Measurements from ENCODE around the gene SAP30BP. TPM values are rescaled to one million over a fixed set of nuclear protein-coding genes. Genes with fewer than 3 reads are reported as not detected.

Gene SAP30BP
- total and polyA plus RNA-seq, 2 of the 13 experiments (the other 11 are each of a cell fraction or from before 2014, with no cell fraction given): 67.7 to 99.4 TPM

DNA sequence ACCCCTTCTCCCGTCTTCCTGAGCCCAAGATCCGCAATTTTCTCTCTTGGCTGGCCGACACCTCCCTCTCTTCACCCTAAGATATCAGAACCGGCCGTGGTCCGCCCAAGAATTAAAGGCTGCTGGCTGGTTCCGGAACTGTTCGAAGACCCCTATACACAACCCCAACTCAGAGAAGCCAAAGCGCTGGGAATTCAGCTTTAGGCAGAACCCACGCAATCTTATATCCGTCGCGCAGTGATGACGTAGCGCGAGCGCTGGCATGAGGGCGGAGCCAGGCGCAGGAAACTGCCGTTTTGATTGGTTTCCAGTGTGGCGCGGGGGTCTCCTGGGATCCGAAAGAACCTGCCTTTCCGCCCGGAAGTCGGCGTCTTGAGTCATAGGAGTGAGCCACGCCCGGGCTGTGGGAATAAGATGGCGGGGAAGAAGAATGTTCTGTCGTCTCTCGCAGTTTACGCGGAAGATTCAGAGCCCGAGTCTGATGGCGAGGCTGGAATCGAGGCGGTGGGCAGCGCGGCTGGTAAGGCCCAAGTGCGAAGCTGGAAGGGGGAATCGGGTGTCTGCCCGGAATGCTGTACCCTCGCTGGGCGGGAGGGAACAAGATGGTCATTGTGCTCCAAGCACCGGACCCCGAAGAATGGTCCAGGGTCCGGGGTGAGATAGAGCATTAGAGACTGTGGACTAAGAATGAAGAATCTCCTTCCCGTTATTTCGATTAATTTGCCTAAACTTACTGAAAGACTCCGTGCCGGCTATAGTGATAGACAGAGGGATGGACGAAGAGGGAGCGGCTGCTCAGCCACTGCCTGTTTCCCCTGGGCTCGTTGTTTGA lies at the start of gene SAP30BP, which contains the start of gene RECQL5 (continued):
- TF ChIP-seq NFYC (CRISPR knock-in tag; IDR thresholded peaks at IDR 0.05) (peak; percentile 92), ZNF740 (CRISPR knock-in tag; IDR thresholded peaks at IDR 0.05) (peak; percentile 26; the same call in 1 of the 2 replicates), SYNCRIP (IDR thresholded peaks at IDR 0.05; ENCODE audit: insufficient read depth, low read depth, low read length) (no peak), ZNF605 (CRISPR knock-in tag; IDR thresholded peaks at IDR 0.05) (peak; percentile 98), MNT (IDR thresholded peaks at IDR 0.05) (peak; percentile 62), MAX (IDR thresholded peaks at IDR 0.05) (peak; percentile 77), NR0B2 (CRISPR knock-in tag; IDR thresholded peaks at IDR 0.05) (peak; percentile 58; the same call in 1 of the 2 replicates), GTF2F1 (IDR thresholded peaks at IDR 0.05; ENCODE audit: low read length) (0 out of 2 replicates have a peak, but pooled peaks have one; percentile 30), ZFP36 (IDR thresholded peaks at IDR 0.05; ENCODE audit: borderline replicate concordance, low read depth, low read length, partially characterized antibody) (no peak), ZBTB7B (CRISPR knock-in tag; IDR thresholded peaks at IDR 0.05) (peak; percentile 63), GMEB2 (CRISPR knock-in tag; IDR thresholded peaks at IDR 0.05; ENCODE audit: low read depth) (peak; percentile 93), ZBTB33 (CRISPR knock-in tag; IDR thresholded peaks at IDR 0.05) (0 out of 2 replicates have a peak, but pooled peaks have one; percentile 22), ZNF343 (CRISPR knock-in tag; IDR thresholded peaks at IDR 0.05) (no peak), KLF15 (CRISPR knock-in tag; IDR thresholded peaks at IDR 0.05; ENCODE audit: borderline replicate concordance) (no peak), MIER2 (CRISPR knock-in tag; IDR thresholded peaks at IDR 0.05) (no peak), ZNF460 (CRISPR knock-in tag; IDR thresholded peaks at IDR 0.05; ENCODE audit: borderline replicate concordance) (no peak), NR2F1 (CRISPR knock-in tag; IDR thresholded peaks at IDR 0.05) (no peak), ZNF569 (CRISPR knock-in tag; IDR thresholded peaks at IDR 0.05; ENCODE audit: borderline replicate concordance) (peak; percentile 50; the same call in 1 of the 2 replicates), ZNF547 (CRISPR knock-in tag; IDR thresholded peaks at IDR 0.05) (no peak; the same call in 1 of the 2 replicates)
- TF ChIP-seq, protein P1, sequence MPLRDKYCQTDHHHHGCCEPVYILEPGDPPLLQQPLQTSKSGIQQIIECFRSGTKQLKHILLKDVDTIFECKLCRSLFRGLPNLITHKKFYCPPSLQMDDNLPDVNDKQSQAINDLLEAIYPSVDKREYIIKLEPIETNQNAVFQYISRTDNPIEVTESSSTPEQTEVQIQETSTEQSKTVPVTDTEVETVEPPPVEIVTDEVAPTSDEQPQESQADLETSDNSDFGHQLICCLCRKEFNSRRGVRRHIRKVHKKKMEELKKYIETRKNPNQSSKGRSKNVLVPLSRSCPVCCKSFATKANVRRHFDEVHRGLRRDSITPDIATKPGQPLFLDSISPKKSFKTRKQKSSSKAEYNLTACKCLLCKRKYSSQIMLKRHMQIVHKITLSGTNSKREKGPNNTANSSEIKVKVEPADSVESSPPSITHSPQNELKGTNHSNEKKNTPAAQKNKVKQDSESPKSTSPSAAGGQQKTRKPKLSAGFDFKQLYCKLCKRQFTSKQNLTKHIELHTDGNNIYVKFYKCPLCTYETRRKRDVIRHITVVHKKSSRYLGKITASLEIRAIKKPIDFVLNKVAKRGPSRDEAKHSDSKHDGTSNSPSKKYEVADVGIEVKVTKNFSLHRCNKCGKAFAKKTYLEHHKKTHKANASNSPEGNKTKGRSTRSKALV (CRISPR knock-in tag; IDR thresholded peaks at IDR 0.05): no peak
